ENCODE results near the gene SURF1. TPM values are rescaled to one million over a fixed set of nuclear protein-coding genes. Genes with fewer than 3 reads are reported as not detected.

Gene SURF1
- total and polyA plus RNA-seq, 9 of the 15 experiments (the other 6 are each of a cell fraction or from before 2014, with no cell fraction given), result 16.1 to 31.3 (median 20.9) TPM

DNA sequence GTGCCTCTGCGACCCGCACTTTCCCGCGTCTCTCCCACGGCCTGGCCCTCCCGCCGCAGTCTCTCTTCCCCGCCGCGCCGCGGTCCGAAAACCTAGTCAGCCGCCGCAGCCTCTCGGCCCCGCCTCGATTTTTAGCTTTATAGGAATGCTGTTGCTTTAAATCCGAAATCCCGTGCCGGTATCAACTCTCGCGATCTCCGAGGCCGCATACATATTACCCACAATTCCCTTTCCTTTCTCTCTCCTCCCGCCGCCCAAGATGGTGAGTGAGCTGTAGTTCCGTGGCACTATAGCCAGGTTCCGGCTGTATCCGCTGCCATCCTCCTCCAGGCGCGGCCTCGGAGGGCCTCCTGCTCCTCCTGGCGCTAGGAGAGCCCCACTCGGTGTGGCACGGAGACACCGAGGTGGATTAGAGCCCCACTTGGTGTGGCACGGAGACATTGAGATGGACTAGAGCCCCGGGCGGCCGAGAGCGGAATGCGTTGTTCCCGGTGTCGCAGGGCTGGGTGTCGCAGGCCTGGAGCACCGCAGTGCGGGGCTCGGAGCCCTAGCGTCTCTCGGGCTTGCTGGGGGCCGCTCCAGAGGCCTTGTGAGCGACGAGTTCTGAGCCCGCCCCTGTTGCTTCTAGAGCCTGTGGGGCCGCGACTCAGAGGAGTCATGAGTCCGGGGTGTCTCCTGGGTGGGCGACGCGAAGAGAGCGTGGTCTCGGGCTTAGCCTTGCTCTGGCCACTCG is 8.1 kb downstream of the SURF1 start, which contains the start of the genes MED22 and RPL7A (continued):
- TF ChIP-seq, protein P1, sequence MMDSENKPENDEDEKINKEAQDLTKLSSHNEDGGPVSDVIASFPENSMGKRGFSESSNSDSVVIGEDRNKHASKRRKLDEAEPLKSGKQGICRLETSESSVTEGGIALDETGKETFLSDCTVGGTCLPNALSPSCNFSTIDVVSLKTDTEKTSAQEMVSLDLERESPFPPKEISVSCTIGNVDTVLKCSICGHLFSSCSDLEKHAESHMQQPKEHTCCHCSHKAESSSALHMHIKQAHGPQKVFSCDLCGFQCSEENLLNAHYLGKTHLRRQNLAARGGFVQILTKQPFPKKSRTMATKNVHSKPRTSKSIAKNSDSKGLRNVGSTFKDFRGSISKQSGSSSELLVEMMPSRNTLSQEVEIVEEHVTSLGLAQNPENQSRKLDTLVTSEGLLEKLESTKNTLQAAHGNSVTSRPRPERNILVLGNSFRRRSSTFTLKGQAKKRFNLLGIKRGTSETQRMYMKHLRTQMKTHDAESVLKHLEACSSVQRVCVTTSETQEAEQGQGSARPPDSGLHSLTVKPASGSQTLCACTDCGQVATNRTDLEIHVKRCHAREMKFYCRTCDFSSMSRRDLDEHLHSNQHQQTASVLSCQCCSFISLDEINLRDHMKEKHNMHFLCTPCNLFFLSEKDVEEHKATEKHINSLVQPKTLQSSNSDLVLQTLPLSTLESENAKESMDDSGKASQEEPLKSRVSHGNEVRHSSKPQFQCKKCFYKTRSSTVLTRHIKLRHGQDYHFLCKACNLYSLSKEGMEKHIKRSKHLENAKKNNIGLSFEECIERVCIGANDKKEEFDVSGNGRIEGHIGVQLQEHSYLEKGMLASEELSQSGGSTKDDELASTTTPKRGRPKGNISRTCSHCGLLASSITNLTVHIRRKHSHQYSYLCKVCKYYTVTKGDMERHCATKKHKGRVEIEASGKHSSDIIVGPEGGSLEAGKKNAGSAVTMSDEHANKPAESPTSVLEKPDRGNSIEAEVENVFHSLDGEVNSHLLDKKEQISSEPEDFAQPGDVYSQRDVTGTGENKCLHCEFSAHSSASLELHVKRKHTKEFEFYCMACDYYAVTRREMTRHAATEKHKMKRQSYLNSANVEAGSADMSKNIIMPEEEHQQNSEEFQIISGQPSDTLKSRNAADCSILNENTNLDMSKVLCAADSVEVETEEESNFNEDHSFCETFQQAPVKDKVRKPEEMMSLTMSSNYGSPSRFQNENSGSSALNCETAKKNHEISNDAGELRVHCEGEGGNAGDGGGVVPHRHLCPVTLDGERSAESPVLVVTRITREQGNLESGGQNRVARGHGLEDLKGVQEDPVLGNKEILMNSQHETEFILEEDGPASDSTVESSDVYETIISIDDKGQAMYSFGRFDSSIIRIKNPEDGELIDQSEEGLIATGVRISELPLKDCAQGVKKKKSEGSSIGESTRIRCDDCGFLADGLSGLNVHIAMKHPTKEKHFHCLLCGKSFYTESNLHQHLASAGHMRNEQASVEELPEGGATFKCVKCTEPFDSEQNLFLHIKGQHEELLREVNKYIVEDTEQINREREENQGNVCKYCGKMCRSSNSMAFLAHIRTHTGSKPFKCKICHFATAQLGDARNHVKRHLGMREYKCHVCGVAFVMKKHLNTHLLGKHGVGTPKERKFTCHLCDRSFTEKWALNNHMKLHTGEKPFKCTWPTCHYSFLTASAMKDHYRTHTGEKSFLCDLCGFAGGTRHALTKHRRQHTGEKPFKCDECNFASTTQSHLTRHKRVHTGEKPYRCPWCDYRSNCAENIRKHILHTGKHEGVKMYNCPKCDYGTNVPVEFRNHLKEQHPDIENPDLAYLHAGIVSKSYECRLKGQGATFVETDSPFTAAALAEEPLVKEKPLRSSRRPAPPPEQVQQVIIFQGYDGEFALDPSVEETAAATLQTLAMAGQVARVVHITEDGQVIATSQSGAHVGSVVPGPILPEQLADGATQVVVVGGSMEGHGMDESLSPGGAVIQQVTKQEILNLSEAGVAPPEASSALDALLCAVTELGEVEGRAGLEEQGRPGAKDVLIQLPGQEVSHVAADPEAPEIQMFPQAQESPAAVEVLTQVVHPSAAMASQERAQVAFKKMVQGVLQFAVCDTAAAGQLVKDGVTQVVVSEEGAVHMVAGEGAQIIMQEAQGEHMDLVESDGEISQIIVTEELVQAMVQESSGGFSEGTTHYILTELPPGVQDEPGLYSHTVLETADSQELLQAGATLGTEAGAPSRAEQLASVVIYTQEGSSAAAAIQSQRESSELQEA (IDR thresholded peaks at IDR 0.05; ENCODE audit: low read depth), result no peak
- TF ChIP-seq ARID2 (IDR thresholded peaks at IDR 0.05) (no peak), SMARCA5 (IDR thresholded peaks at IDR 0.05) (no peak), ZNF263 (CRISPR knock-in tag; IDR thresholded peaks at IDR 0.05; ENCODE audit: borderline replicate concordance) (peak; percentile 63; the same call in 1 of the 2 replicates), KDM5B (IDR thresholded peaks at IDR 0.05; ENCODE audit: insufficient replicate concordance, low read depth, low read length) (peak; percentile 99), BRCA1 (IDR thresholded peaks at IDR 0.05) (no peak), BRCA1 (CRISPR knock-in tag; IDR thresholded peaks at IDR 0.05) (no peak), RBBP5 (IDR thresholded peaks at IDR 0.05; ENCODE audit: borderline replicate concordance, insufficient read depth, low read length, poor library complexity, severe bottlenecking) (peak; percentile 99)
- TF ChIP-seq, protein P2, sequence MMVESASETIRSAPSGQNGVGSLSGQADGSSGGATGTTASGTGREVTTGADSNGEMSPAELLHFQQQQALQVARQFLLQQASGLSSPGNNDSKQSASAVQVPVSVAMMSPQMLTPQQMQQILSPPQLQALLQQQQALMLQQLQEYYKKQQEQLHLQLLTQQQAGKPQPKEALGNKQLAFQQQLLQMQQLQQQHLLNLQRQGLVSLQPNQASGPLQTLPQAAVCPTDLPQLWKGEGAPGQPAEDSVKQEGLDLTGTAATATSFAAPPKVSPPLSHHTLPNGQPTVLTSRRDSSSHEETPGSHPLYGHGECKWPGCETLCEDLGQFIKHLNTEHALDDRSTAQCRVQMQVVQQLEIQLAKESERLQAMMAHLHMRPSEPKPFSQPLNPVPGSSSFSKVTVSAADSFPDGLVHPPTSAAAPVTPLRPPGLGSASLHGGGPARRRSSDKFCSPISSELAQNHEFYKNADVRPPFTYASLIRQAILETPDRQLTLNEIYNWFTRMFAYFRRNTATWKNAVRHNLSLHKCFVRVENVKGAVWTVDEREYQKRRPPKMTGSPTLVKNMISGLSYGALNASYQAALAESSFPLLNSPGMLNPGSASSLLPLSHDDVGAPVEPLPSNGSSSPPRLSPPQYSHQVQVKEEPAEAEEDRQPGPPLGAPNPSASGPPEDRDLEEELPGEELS (CRISPR knock-in tag; IDR thresholded peaks at IDR 0.05; ENCODE audit: borderline replicate concordance), result no peak
- TF ChIP-seq, protein P3, sequence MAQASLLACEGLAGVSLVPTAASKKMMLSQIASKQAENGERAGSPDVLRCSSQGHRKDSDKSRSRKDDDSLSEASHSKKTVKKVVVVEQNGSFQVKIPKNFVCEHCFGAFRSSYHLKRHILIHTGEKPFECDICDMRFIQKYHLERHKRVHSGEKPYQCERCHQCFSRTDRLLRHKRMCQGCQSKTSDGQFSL (CRISPR knock-in tag; IDR thresholded peaks at IDR 0.05), result no peak
- TF ChIP-seq, protein P3 (tag; IDR thresholded peaks at IDR 0.05), result no peak; a peak in 1 of 4 replicates
- TF ChIP-seq, protein P4, sequence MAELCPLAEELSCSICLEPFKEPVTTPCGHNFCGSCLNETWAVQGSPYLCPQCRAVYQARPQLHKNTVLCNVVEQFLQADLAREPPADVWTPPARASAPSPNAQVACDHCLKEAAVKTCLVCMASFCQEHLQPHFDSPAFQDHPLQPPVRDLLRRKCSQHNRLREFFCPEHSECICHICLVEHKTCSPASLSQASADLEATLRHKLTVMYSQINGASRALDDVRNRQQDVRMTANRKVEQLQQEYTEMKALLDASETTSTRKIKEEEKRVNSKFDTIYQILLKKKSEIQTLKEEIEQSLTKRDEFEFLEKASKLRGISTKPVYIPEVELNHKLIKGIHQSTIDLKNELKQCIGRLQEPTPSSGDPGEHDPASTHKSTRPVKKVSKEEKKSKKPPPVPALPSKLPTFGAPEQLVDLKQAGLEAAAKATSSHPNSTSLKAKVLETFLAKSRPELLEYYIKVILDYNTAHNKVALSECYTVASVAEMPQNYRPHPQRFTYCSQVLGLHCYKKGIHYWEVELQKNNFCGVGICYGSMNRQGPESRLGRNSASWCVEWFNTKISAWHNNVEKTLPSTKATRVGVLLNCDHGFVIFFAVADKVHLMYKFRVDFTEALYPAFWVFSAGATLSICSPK (IDR thresholded peaks at IDR 0.05; ENCODE audit: borderline replicate concordance), result no peak
